PC-3 (cell line): ENCODE data around the gene KCTD5.

Experiments
- CTCF ChIP-seq: fragments of 300-600 bp; sonication (generic); conservative IDR thresholded peaks from 2 replicates; pipeline ENCODE4 v1.5.1; 2017; ENCODE audit warnings: antibody characterized with exemption, low read depth, mild to moderate bottlenecking, low read length
- EZH2phosphoT487 ChIP-seq: fragments of 300-600 bp; sonication (generic); IDR thresholded peaks from 2 replicates; pipeline ENCODE4 v1.6.1; 2018; ENCODE audit warnings: mild to moderate bottlenecking, antibody characterized with exemption, low read length, borderline replicate concordance

- TF ChIP-seq EZH2phosphoT487 (no peak), CTCF (no peak)
These were observed 69.3 kb downstream of the KCTD5 start for GRCh38 chr16:2751577-2752034.
